ENCODE results near the gene C19orf85.

- no peak for TF ChIP-seq EGR1 (IDR thresholded peaks at IDR 0.05; ENCODE audit: low read depth in 2 of 2)
- TF ChIP-seq GABPA (IDR thresholded peaks at IDR 0.05 in 1 of 2, conservative IDR thresholded peaks at IDR 0.05 in 1 of 2): no peak
- TF ChIP-seq, protein P1, sequence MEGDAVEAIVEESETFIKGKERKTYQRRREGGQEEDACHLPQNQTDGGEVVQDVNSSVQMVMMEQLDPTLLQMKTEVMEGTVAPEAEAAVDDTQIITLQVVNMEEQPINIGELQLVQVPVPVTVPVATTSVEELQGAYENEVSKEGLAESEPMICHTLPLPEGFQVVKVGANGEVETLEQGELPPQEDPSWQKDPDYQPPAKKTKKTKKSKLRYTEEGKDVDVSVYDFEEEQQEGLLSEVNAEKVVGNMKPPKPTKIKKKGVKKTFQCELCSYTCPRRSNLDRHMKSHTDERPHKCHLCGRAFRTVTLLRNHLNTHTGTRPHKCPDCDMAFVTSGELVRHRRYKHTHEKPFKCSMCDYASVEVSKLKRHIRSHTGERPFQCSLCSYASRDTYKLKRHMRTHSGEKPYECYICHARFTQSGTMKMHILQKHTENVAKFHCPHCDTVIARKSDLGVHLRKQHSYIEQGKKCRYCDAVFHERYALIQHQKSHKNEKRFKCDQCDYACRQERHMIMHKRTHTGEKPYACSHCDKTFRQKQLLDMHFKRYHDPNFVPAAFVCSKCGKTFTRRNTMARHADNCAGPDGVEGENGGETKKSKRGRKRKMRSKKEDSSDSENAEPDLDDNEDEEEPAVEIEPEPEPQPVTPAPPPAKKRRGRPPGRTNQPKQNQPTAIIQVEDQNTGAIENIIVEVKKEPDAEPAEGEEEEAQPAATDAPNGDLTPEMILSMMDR (IDR thresholded peaks at IDR 0.05; ENCODE audit: low read depth, low read length, missing input control): no peak
- no peak for TF ChIP-seq ZBTB33 (IDR thresholded peaks at IDR 0.05)
- TF ChIP-seq YY1 (IDR thresholded peaks at IDR 0.05): no peak
- TF ChIP-seq RAD21 (IDR thresholded peaks at IDR 0.05): no peak
- no peak for TF ChIP-seq JUND (IDR thresholded peaks at IDR 0.05)
- TF ChIP-seq, protein P2, sequence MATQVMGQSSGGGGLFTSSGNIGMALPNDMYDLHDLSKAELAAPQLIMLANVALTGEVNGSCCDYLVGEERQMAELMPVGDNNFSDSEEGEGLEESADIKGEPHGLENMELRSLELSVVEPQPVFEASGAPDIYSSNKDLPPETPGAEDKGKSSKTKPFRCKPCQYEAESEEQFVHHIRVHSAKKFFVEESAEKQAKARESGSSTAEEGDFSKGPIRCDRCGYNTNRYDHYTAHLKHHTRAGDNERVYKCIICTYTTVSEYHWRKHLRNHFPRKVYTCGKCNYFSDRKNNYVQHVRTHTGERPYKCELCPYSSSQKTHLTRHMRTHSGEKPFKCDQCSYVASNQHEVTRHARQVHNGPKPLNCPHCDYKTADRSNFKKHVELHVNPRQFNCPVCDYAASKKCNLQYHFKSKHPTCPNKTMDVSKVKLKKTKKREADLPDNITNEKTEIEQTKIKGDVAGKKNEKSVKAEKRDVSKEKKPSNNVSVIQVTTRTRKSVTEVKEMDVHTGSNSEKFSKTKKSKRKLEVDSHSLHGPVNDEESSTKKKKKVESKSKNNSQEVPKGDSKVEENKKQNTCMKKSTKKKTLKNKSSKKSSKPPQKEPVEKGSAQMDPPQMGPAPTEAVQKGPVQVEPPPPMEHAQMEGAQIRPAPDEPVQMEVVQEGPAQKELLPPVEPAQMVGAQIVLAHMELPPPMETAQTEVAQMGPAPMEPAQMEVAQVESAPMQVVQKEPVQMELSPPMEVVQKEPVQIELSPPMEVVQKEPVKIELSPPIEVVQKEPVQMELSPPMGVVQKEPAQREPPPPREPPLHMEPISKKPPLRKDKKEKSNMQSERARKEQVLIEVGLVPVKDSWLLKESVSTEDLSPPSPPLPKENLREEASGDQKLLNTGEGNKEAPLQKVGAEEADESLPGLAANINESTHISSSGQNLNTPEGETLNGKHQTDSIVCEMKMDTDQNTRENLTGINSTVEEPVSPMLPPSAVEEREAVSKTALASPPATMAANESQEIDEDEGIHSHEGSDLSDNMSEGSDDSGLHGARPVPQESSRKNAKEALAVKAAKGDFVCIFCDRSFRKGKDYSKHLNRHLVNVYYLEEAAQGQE (IDR thresholded peaks at IDR 0.05): no peak
- TF ChIP-seq SP1 (IDR thresholded peaks at IDR 0.05): no peak
- no peak for TF ChIP-seq TAF1 (conservative IDR thresholded peaks at IDR 0.05)
- TF ChIP-seq HNF4G (IDR thresholded peaks at IDR 0.05): no peak
- TF ChIP-seq, protein P3, sequence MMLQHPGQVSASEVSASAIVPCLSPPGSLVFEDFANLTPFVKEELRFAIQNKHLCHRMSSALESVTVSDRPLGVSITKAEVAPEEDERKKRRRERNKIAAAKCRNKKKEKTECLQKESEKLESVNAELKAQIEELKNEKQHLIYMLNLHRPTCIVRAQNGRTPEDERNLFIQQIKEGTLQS (IDR thresholded peaks at IDR 0.05): no peak
- TF ChIP-seq HNF4A (conservative IDR thresholded peaks at IDR 0.05): no peak
Measured at GRCh38 chr19:55451965-55452748, 12.4 kb downstream of the C19orf85 start.

Data from liver (tissue), 3 donors.